OCI-M1 (cell line): ENCODE measurements around the gene FCN1.
A peak's percentile ranks its signal among the peaks of the same experiment; 100 is the strongest.

Experiments
- DNase-seq: peaks from one replicate; lab custom pipeline; 2025; lab: John Stamatoyannopoulos, UW

FCN1 gene

GRCh38 chr9:134937164-134937555 is 19.4 kb upstream of the FCN1 start:
- DNase-seq: no peak

- DNase-seq: peak; percentile 2
These were observed 18.8 kb upstream of the FCN1 start for GRCh38 chr9:134936346-134937163.

- DNase-seq: no peak
These were observed 18.1 kb upstream of the FCN1 start for GRCh38 chr9:134935701-134936345.

DNA sequence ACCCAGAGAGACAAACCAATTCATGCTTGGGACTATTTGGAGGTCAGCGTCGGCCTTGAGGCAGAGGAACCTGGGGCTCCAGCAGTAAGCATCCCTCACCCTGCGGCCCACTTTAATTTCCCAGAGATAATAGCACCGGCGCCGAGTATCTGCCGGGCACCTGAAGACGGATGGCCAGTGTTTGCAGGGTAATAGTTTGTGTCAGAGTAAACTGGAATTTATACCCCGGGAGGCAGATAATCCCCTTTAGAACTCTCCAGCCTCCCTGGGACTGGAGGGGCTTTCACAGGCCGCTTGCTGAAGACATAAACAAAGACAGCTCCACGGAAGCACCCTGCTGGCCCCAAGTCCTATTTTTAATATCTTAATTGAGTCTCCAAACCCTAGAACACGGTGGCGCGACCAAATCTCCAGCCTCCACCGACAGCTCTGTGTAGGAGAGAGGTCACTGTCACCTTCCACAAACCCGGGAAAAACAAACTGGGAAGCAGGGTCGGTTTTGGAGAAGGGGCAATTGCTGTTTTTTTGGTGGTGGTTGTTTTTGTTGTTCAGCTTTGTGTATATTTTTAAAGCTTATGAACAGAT is 17.4 kb upstream of the FCN1 start:
- DNase-seq: no peak

GRCh38 chr9:134933076-134933659 is 15.5 kb upstream of the FCN1 start:
- DNase-seq: no peak

- no peak for DNase-seq
These were observed 14.9 kb upstream of the FCN1 start for GRCh38 chr9:134932606-134933005.

- no peak for DNase-seq
These were observed 14.5 kb upstream of the FCN1 start for GRCh38 chr9:134932171-134932570.

DNA sequence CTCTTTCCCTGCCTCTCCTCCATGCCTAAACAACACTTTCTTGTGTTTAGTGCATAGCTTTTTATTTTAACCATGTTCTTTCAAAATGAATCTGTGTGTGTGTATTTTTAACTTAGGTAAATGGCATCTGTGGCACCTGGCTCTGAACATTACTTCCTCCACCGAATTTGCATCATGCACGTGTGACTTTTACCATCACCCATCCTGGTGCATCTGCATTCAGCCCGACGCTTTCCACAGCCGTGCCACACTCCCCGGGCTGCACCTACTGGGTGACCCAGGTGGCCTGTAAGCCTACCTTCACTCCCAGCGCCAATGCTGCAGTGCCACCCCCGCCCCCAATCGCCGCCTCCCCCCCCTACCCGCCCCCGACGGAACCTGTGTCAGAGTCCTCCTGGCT is 12.7 kb upstream of the FCN1 start:
- no peak for DNase-seq

- peak; percentile 42 for DNase-seq
These were observed 11.8 kb upstream of the FCN1 start for GRCh38 chr9:134929193-134930158.

- DNase-seq: no peak
These were observed 10.9 kb upstream of the FCN1 start for GRCh38 chr9:134928436-134929192.

DNA sequence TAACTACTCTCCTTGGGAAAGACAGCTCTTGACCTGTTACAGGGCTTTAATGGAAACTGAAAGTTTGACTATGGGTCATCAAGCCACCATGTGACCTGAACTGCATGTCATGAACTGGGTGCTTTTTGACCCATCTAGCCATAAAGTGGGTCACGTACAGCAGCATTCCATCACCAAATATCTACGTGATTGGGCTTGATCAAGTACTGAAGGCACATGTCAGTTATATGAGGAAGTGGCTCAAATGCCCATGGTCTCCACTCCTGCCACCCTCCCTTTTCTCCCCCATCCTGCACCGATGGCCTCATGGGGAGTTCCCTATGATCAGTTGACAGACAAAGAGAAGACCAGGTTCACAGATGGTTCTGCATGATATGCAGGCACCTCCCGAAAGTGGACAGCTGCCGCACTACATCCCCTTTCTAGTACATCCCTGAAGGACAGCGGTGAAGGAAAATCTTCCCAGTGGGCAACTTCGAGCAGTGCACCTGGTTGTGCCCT is 7.3 kb upstream of the FCN1 start:
- DNase-seq: no peak

DNA sequence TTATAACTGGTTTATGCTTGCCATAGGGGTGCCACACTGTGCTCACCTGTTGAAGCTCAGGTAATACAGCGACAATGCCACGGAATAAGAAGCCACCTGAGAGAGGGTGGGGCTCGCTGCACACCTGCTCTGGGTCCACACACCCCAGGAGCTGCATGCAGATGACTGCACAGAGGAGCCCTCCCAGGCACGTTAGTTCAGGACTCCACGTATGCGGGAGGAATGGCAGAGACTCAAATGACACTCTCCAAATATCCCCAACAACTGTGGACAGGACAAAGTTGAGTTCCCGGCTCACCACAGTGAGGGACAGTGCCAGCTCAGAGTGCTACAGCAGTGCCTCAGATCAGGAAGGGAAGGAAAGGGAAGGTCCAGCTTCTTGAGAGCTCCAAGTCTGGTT is 5.8 kb upstream of the FCN1 start:
- no peak for DNase-seq

- no peak for DNase-seq
These were observed 5.2 kb upstream of the FCN1 start for GRCh38 chr9:134922932-134923240.

GRCh38 chr9:134922066-134922931 is 4.6 kb upstream of the FCN1 start:
- DNase-seq: no peak

- no peak for DNase-seq
These were observed 1.6 kb upstream of the FCN1 start for GRCh38 chr9:134919303-134919702.

DNA sequence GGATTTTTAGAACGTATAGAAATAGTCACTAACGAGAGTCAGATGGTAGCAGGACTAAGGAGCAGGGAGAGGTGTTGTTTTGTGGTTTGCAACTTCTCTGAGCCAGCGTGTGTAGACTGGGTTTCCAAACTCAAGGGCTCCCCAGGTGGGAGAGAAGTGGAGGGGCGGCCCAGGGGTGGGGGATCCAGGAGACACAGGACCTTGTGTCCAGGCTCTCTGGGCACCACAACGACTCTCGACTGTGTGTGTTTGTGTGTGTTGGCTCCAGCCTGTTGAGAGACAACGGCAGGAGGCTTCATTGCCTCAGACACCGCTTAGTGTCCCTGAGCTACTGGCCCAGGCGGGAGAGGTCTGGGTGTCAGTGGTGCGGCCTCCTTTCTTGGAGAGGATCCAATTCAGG is 934 bp upstream of the FCN1 start:
- no peak for DNase-seq

DNA sequence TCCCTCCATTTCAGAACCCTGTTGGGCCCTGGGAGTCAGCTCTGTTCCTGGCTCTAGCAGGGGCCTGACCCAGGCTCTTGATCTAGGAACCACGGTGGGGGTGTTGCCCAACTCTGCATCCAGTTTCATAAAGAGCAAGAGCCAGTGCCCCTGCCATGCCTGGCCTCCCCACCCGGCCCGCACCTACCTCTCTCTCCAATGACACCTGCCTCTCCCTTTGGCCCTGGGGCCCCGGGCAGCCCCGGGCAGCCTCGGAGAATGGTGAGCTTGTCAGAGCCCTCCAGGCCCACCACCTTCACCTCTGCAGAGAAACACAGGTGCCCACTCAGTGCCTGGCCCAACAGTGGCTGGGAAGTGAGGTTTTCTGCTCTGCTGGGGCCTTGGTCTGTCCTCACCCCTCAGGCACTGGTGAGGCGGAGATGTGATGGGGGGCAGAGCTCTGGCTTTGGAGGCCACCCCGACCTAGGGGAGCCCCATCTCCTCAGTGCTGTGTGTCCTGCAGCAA is 1.5 kb downstream of the FCN1 start:
- no peak for DNase-seq

- DNase-seq: no peak
These were observed 2.4 kb downstream of the FCN1 start for GRCh38 chr9:134915046-134915985.

DNA sequence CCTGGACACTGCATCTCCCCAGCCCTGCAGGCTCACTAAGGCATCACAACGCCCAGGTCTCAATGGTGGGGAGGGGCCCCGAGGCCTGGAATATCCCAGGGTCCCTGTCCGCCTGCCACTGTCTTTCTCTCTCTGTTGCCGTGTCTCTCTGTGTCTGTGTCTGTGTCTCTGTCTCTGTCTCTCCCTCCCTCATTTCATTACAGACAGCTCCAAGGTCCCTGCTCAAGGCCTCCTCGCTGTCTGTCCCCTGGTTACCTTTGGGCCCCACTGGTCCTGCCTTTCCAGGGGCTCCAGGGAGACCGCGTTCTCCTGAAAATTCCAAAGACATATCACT is 3.2 kb downstream of the FCN1 start:
- no peak for DNase-seq
